ENCODE data around the gene MGAT4D.
"Not testable (repeated sequence)": the region's sequence is repeated elsewhere in the genome, so short reads cannot be mapped to it uniquely, and the experiment has no call there.

The MGAT4D gene

GRCh38 chr4:140427919-140428471 lies 70.1 kb downstream of the MGAT4D start:
- no peak for DNase-seq

GRCh38 chr4:140427106-140427918 lies 70.8 kb downstream of the MGAT4D start, which contains the start of gene CLGN:
Gene CLGN (minus strand): TSS chr4:140427648. CDS start chr4:140413078, 14,570 bp downstream.
- peak; percentile 9 to 46 for DNase-seq

DNA sequence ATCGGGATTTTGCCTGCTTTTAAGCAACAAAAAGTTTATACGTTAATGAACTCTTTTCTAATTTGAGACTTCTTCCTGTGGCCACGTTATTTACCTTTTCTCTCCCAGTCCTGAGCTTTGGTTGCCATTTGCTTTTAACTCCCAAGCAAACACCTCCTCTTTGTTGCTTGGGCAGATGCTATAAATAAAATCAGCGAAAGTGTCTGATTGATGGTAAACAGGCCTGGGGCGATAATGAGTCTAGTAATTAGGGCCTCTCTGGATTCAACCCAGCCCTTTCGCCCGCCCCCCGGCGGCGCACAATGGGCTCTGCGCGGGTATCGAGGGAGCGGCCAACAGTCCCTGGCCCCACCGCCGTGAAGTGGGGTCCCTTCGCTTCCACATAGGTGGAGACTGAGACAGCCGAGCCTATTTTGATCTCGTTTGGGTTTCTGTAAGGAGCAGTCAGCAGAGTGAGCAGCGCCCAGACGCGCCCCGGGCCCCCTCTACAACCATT lies 71.4 kb downstream of the MGAT4D start:
- DNase-seq, result no peak

DNA sequence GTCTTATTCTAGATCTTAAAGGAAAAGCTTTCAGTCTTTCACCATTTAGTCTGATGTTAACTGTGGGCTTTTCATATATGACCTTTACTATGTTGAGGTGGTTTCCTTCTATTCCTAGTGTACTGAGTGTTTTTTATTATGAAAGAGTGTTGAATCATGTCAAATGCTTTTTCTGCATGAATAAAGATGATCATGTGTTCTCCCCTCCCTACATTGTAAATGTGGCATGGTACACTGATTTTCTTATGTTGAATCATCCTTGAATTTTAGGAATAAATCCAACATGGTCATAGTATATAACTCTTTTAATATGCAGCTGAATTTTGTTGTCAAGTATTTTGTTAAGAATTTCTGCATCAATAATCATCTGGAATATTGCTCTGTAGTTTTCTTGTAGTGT lies 75.0 kb downstream of the MGAT4D start:
- DNase-seq, result no peak

GRCh38 chr4:140413130-140413969 lies 84.7 kb downstream of the MGAT4D start:
- not testable (repeated sequence) for DNase-seq

DNA sequence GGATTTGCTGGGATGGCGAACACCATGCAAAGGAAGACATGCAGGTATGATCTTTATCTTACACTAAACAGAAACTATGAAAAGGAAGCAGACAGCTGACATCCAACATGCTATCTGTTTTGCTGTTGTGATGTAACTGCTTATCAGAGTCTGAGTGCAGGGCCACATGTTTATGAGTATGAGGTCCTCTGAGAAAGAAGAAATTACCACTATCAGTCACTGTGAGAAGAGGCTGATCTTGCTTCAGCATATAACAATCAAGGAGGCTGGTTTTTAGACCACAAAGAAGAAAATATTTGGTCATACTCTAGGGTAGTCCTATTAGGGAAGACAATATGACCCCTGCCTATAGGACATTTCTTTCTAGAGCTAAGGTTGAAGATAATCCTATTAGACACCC lies 89.1 kb downstream of the MGAT4D start:
- DNase-seq, result no peak

DNA sequence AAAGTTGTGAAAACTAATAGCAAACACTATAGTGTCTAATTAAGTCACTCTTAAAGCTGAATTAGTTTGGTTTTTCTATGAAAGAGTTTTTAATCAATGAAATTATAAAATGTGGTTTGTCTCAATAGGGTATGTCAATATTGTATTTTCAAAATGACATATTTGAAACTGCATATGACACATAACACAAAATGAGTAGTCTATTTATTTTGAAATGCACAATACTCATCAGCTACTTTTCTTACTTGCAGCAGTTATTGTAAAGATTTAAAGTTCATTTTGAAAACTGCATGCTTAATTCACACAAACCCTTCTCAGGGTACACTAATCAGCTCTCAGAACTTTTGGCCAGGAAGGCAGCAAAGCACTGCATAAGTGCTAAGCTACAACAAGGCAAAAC lies 91.8 kb downstream of the MGAT4D start:
- DNase-seq, result no peak

DNA sequence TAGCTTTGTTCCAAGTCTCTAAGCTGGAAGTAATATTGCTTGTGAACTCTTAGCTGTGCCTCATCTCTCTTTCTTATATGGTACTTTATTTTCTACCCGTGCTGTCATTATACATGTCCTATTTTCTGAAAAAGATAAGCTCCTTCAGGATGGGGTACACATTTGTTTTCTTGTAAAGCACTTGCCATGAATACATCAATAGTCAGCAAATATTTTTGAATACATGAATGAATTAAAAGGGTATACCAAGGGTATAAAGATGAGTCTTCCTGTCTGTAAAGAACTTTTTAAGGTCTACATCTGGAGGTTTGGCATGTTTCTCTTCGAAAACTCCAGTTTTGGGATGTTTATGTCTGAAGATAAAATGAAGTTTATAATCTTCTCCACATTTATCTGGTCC lies 98.0 kb downstream of the MGAT4D start:
- no peak for DNase-seq

- DNase-seq, result no peak
Observed at GRCh38 chr4:140395668-140396067, 102.4 kb downstream of the MGAT4D start.

All from CD4-positive, alpha-beta T cell treated with Interleukin-4 for 1 hour (primary cell).